ENCODE measurements around the gene BFAR.
A peak's percentile ranks its signal among the peaks of the same experiment; 100 is the strongest.
"Not testable (repeated sequence)": the region's sequence is repeated elsewhere in the genome, so short reads cannot be mapped to it uniquely, and the experiment has no call there.

BFAR gene

GRCh38 chr16:14636179-14636950 lies 3.6 kb downstream of the BFAR start:
- not testable (repeated sequence) for DNase-seq

DNA sequence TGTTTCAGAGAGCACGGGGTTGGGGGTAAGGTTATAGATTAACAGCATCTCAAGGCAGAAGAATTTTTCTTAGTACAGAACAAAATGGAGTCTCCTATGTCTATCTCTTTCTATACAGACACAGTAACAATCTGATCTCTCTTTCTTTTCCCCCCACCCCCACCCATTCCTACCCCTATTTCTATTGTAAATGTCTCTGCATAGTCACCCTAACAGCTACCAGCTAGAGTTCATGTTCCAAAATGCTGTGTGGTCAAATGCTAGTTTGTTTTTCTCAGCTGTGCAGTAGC lies 4.1 kb downstream of the BFAR start:
- not testable (repeated sequence) for DNase-seq

GRCh38 chr16:14640538-14640937 lies 7.8 kb downstream of the BFAR start:
- DNase-seq = peak; percentile 24

DNA sequence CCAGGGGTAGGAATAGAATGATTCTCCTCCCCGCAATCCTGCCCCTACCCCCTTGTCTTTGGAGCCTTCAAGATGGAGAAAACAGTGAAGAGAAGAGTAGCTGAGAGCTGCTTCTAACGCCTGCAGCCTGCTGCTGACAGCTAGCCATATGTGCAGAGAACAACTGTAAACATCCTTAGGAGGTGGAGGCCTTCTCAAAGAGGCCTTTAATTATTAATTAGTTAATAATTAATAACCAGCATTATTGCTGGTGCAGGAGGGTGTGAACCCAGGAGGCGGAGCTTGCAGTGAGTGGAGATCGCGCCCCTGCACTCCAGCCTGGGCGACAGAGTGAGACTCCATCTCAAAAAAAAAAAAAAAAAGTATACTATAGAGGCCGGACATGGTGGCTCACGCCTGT lies 8.5 kb downstream of the BFAR start:
- no peak for DNase-seq

GRCh38 chr16:14641926-14642325 lies 9.2 kb downstream of the BFAR start:
- DNase-seq = no peak

GRCh38 chr16:14649816-14650215 lies 17.1 kb downstream of the BFAR start:
- no peak for DNase-seq

- no peak for DNase-seq
Observed at GRCh38 chr16:14650629-14651028, 17.9 kb downstream of the BFAR start.

DNA sequence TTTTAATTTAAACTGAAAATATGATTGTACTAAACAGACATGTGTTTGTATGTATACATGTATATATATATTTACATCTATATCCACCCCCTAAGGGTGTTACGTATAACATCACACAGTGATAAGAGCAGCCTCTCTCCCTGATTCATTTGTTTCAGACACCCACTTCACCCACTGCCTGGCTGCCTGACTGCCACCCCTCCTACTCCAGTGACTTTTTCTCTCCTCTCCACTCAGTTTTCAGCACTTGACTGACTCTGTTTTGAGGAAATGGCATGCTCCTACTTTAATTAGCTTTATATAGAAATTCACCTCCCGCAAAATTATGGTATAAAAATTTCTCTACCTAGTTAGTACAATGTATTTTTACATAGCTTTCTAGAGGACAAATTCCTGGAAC lies 20.0 kb downstream of the BFAR start:
- no peak for DNase-seq

DNA sequence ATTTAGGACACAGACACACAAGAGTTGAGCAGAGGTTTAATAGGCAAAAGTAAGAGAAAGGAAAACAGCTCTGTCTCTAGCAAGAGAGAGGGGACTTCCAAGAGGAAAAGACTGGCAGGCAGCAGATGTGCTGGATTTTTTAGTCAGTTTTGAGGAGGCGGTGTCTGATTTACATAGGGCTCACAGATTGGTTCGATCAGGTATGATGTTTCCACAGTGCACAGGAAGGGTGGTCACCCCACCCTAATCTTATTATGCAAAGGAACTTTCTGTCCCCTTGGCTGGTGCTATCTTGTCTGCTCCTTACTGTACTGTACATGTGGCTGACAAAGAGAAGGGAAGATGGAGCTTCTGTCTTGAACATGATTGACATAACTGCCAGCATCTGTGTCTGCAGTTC lies 25.3 kb downstream of the BFAR start:
- DNase-seq = no peak

- no peak for DNase-seq
Observed at GRCh38 chr16:14667347-14668266, 34.9 kb downstream of the BFAR start.

- DNase-seq = no peak
Observed at GRCh38 chr16:14668556-14669223, 35.9 kb downstream of the BFAR start.

DNA sequence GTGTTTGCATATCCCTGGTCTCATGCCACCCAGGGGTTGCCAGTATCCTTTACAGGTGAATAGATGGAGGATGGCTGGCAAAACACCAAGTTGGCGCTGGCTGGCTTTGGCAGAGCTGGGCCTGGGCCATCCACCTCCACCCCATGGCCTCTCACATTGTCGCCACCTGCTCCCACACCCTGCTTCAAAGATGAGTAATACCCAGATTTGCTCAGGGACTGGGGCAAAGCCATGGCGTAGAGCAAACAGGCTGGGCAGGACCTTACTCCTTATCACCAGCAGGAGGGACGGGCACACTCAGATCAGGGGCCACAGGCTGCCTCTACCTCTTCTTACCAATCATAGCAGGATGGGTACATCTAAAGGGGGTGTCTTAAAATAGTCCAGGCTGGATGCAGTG lies 37.0 kb downstream of the BFAR start:
- DNase-seq = peak; percentile 18

DNA sequence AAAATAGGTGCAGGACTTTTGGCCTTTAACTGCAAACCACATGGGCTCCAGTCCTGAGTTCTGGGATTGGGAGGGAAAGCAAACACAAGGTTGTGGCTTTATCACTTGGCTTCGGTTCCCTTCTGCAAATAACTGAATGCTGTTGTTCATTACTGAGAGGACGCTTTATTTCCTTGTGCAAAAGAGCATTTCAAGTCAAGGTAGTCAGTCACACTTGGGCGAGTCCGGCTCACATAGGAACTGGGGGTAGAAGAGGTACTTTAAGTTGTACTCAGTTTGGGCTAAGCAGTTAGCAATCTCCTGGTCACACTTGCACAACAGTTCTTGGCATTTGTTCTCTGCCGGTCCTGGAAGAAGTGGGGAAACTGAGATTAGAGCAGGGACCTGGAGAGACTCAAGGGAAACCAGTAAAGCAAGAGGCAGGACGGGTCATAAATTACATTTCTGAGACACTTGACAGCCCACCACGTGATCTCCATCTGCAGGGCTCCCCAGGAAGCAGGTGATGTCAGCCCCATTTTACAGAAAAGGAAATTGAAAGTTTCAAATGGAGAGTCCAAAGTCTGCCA lies 39.7 kb downstream of the BFAR start:
- DNase-seq = peak; percentile 23

DNA sequence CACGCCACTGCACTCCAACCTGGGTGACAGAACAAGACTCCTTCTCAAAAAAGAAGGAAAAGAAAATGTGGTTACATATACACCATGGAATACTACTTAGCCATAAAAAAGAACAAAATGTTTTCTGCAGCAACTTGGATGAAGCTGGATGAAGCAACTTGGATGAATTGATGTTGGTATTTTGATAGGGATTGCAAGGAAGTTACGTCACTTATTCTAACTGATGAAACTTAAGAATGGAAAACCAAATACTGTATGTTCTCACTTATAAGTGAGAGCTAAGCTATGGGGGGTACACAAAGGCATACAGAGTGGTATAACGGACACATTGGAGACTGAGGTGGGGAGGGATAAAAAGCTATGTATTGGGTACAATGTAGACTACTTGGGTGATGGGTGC lies 43.9 kb downstream of the BFAR start:
- no peak for DNase-seq

DNA sequence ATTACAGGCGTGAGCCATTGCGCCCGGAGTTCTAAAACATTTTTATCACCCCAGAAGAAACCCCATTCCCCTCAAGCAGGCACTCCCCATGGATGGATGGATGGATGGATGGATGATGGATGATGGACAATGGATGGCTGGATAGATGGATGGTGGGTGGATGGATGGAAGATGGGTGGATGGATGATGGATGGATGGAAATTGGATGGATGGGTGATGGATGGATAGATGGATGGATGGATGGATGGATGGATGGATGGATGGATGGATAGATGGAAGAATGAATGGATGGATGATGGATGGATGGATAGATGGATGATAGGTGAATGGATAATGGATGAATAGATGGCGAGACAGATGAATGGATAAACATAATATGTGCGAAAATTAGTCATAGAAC lies 44.9 kb downstream of the BFAR start:
- DNase-seq = no peak

DNA sequence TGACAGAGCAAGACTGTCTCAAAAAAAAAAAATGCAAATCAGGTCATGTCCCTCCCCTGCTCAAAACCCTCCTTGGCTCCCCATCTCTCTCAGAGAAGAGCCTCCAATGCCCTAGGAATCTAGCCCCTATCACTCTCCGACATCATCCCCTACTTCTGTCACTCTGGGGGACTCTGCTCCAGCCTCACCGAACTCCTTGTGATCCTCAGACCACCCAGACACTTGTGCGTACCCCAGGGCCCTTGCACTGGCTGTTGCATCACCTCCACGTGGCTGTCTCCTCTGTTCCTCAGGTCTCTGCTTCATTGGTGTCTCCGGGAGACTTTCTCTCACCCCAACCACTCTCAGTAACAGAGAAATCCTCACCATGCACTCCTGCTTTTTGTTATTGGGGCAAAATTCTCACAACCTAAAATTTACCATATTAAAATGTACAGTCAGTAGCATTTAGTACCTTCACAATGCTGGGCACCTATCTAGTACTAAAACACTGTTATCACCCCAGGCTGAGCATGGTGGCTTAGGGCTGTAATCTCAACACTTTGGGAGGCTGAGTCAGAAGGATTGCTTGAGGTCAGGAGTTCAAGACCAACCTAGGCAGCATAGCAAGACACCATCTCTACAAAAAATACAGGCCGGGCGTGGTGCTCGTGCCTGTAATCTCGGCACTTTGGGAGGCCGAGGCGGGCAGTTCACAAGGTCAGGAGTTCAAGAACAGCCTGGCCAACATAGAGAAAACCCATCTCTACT lies 46.2 kb downstream of the BFAR start:
- no peak for DNase-seq

DNA sequence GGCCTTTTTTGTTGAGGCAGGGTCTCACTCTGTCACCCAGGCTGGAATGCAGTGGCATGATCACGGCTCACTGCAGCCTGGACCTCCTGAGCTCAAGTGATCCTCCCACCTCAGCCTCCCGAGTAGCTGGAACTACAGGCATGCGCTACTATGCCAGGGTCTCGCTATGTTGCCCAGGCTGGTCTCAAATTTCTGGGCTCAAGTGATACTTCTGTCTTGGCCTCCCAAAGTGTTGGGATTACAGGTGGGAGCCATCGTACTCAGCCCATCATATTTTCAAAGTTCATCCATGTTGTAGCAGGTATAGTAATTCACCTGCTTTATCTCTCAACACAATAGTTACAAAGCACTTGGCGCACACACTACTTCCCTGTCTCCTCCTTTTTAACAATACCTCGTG lies 47.6 kb downstream of the BFAR start:
- DNase-seq = not testable (repeated sequence)

DNA sequence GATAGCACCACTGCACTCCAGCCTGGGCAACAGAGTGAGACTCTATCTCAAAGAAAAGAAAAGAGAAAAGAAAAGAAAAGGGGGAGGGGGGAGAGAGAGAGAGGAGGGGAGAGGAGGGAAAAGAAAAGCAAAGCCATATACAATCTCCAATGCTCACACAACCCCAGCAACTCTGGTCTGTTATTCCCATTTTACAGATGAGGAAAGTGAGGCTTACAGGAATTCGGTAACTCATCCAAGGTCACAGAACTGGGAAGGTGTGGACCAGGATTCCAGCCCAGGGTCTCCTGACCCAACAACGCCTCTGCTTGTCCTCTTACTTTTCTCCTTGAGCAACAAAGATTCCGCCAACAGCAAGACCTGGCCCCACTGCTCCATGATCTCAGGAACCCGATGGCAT lies 48.4 kb downstream of the BFAR start:
- no peak for DNase-seq

GRCh38 chr16:14682121-14682520 lies 49.4 kb downstream of the BFAR start:
- no peak for DNase-seq

DNA sequence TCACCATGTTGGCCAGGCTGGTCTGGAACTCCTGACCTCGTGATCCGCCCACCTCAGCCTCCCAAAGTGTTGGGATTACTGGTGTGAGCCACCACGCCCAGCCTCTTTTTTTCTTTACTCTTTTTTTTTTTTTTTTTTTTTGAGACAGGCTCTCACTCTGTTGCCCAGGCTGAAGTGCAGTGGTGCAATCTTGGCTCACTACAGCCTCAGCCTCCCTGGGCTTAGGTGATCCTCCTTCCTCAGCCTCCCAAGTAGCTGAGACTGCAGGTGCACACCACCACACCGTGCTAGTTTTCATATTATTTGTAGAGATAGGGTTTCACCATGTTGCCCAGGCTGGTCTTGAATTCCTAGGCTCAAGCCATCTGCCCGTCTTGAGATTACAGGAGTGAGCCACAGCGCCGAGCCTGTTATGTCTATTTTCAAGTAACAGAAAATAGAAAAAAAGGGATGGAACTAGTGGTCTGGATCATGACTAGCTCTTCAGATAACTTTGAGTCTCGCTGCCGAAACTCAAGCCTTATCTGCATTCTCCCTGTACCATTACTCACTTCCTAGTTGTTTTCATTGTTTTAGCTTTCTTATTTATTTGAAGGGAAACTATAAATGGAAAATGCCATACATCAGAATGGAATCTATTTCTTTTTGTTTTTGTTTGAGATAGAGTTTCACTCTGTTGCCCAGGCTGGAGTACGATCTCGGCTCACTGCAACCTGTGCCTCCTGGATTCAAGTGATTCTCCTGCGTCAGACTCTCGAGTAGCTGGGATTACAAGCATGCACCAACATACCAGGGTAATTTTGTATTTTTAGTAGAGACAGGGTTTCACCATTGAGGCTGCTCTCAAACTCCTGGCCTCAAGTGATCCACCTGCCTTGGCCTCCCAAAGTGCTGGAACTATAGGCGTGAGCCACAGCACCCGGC lies 53.4 kb downstream of the BFAR start:
- DNase-seq = not testable (repeated sequence)

- not testable (repeated sequence) for DNase-seq
Observed at GRCh38 chr16:14694129-14694528, 61.4 kb downstream of the BFAR start, which contains the start of gene PLA2G10. PLA2G10 (minus strand) TSS chr16:14694308; CDS start chr16:14694229, 79 bp downstream.

All from DMS53 (cell line).